T-helper 2 cell (primary cell): ENCODE measurements around the gene PNMA6A.
A peak's percentile ranks its signal among the peaks of the same experiment; 100 is the strongest.
"Not testable (repeated sequence)": the region's sequence is repeated elsewhere in the genome, so short reads cannot be mapped to it uniquely, and the experiment has no call there.

ENCODE experiments used
- DNase-seq, 5 experiments: peaks; one replicate each; pipeline versions ENCODE4 v3.0.0 to v3.0.0-alpha.2; 2012 to 2022
- total RNA-seq, 2 donors: gene quantifications; one replicate each; lab custom pipeline; 2026; lab: John Stamatoyannopoulos, UW

PNMA6A gene
- 0.27 to 0.62 reads per million in 2 donors for total RNA-seq

- DNase-seq, result not testable (repeated sequence)
Measured at GRCh38 chrX:153071909-153072583, at the start of gene PNMA6A. PNMA6A (plus strand) TSS chrX:153072454; CDS start chrX:153073063, 609 bp downstream.

- not testable (repeated sequence) for DNase-seq
Measured at GRCh38 chrX:153026501-153026900, 45.8 kb upstream of the PNMA6A start.

GRCh38 chrX:153028487-153028886 lies 43.8 kb upstream of the PNMA6A start:
- DNase-seq, result peak in 1 of 5 experiments; percentile 76

- no peak for DNase-seq
Measured at GRCh38 chrX:153029162-153029561, 43.1 kb upstream of the PNMA6A start.

- no peak for DNase-seq
Measured at GRCh38 chrX:153029875-153030274, 42.4 kb upstream of the PNMA6A start.

- no peak for DNase-seq
Measured at GRCh38 chrX:153030801-153031200, 41.5 kb upstream of the PNMA6A start.

- peak; percentile 25 to 81 (median 36) for DNase-seq
Measured at GRCh38 chrX:153032397-153033118, 39.7 kb upstream of the PNMA6A start.

- no peak for DNase-seq
Measured at GRCh38 chrX:153049093-153049492, 23.2 kb upstream of the PNMA6A start.

- DNase-seq, result no peak
Measured at GRCh38 chrX:153052534-153052933, 19.7 kb upstream of the PNMA6A start.

GRCh38 chrX:153055871-153056749 lies 16.1 kb upstream of the PNMA6A start, which contains the start of gene PNMA3:
PNMA3 (plus strand) TSS chrX:153056470; CDS start chrX:153057056, 586 bp downstream.
- DNase-seq, result no peak

- DNase-seq, result no peak
Measured at GRCh38 chrX:153057281-153057680, 15.0 kb upstream of the PNMA6A start.

- DNase-seq, result no peak
Measured at GRCh38 chrX:153059191-153060094, 12.8 kb upstream of the PNMA6A start.

- no peak for DNase-seq
Measured at GRCh38 chrX:153060095-153060445, 12.2 kb upstream of the PNMA6A start.

GRCh38 chrX:153061732-153062131 lies 10.5 kb upstream of the PNMA6A start:
- DNase-seq, result no peak

- no peak for DNase-seq
Measured at GRCh38 chrX:153063315-153063714, 8.9 kb upstream of the PNMA6A start.

- no peak for DNase-seq
Measured at GRCh38 chrX:153064061-153064460, 8.2 kb upstream of the PNMA6A start.

- DNase-seq, result no peak
Measured at GRCh38 chrX:153065389-153065788, 6.9 kb upstream of the PNMA6A start.

- not testable (repeated sequence) for DNase-seq
Measured at GRCh38 chrX:153066402-153066801, 5.9 kb upstream of the PNMA6A start.

- DNase-seq, result not testable (repeated sequence)
Measured at GRCh38 chrX:153073331-153073730, 1.1 kb downstream of the PNMA6A start.

- DNase-seq, result no peak
Measured at GRCh38 chrX:153074262-153074899, 2.1 kb downstream of the PNMA6A start.

GRCh38 chrX:153074935-153075334 lies 2.7 kb downstream of the PNMA6A start:
- no peak for DNase-seq
